Testis (tissue), 2 donors: ENCODE data around the gene SPDYE17.
"Not testable (repeated sequence)": the region's sequence is repeated elsewhere in the genome, so short reads cannot be mapped to it uniquely, and the experiment has no call there.

Source experiments
- CTCF ChIP-seq, 3 experiments: fragments of 450-650 bp in 2 of 3; fragments of 200-600 bp in 1 of 3; sonication (generic) in 1 of 3; IDR thresholded peaks; one replicate each; pipeline ENCODE4 v1.5.1; 2016 to 2019; ENCODE audit warnings: antibody characterized with exemption in 3 of 3, mild to moderate bottlenecking in 2 of 3, moderate library complexity in 1 of 3
- POLR2A ChIP-seq: fragments of 450-650 bp; IDR thresholded peaks from one replicate; pipeline ENCODE4 v1.6.1; 2017; ENCODE audit warnings: antibody characterized with exemption, mild to moderate bottlenecking, moderate library complexity

- not testable (repeated sequence) for TF ChIP-seq CTCF (IDR thresholded peaks at IDR 0.05); POLR2A
Measured at GRCh38 chr7:76977761-76978367, 54.3 kb downstream of the SPDYE17 start.
